HepG2 (cell line): ENCODE results near the gene KLRD1. TPM values are rescaled to one million over a fixed set of nuclear protein-coding genes. Genes with fewer than 3 reads are reported as not detected.

Experiments used
- ATAC-seq: fragments of 200-7000 bp; cut with Tn5 transposase; 3 replicates; pipeline ENCODE4 v1.9.1; 2020; ENCODE audit warnings: mild to moderate bottlenecking, moderate library complexity
- BruUV-seq: library from RNA; stranded (reverse); fragments of 400-500 nt; replicated peaks from 2 replicates; lab custom pipeline; 2021; lab: Mats Ljungman, UMichigan
- CTCF ChIA-PET: fragments of 300-600 bp; formaldehyde crosslinking; extraction: SDS; loops from one replicate; lab custom pipeline; 2021; ENCODE audit warnings: low total read pairs, inconsistent platforms, low intra/inter-chr PET ratio; lab: Yijun Ruan, JAX
- POLR2A ChIA-PET: fragments of 350-600 bp; sonication (Branson Sonifier 250); formaldehyde crosslinking; loops from one replicate; lab custom pipeline; 2020; ENCODE audit warnings: antibody characterized with exemption, inconsistent platforms; lab: Yijun Ruan, JAX
- DNase-seq: peaks from one replicate; pipeline ENCODE4 v3.0.0-alpha.2; 2015; ENCODE audit warnings: low spot score
- FAIRE-seq: peaks from 3 replicates; lab custom pipeline; 2011; peaks lifted over from hg19 to GRCh38; lab: Jason Lieb, UNC
- H2AFZ ChIP-seq: one replicate; pipeline ENCODE4 v1.6.1; 2011; ENCODE audit warnings: low read length, inconsistent platforms
- H3K27ac ChIP-seq: fragments of 300-600 bp; 3 replicates; pipeline ENCODE4 v1.8.0; 2011; ENCODE audit warnings: mixed run types, mild to moderate bottlenecking, mixed read lengths, low read length, inconsistent platforms; ENCODE audit not compliant: insufficient read depth; ENCODE audit errors: extremely low read length
- H3K27me3 ChIP-seq, 2 experiments: fragments of 200-600 bp in 1 of 2; 2 replicates in 1 of 2; 3 replicates in 1 of 2; pipeline versions ENCODE4 v1.6.0 to v1.8.0; 2011; ENCODE audit warnings: low read length in 2 of 2, mild to moderate bottlenecking in 2 of 2, moderate library complexity in 2 of 2, inconsistent platforms in 1 of 2; ENCODE audit not compliant: insufficient read depth in 2 of 2, control insufficient read depth in 1 of 2
- H3K36me3 ChIP-seq, 2 experiments: fragments of 200-600 bp in 1 of 2; replicated peaks in 1 of 2; 2 replicates in 1 of 2; 3 replicates in 1 of 2; pipeline versions ENCODE4 v1.5.1 to v1.8.0; 2011; ENCODE audit warnings: low read length in 2 of 2, inconsistent platforms in 1 of 2; ENCODE audit not compliant: insufficient read depth in 2 of 2, control insufficient read depth in 1 of 2
- H3K4me1 ChIP-seq: 2 replicates; pipeline ENCODE4 v1.5.1; 2012; ENCODE audit warnings: low read length, inconsistent platforms; ENCODE audit not compliant: insufficient read depth
- H3K4me2 ChIP-seq: 2 replicates; pipeline ENCODE4 v1.6.0; 2011; ENCODE audit warnings: low read depth, low read length, inconsistent platforms
- H3K4me3 ChIP-seq, 3 experiments: fragments of 200-600 bp in 1 of 3; sonication (generic), shearing (Covaris generic) in 1 of 3; replicated peaks in 1 of 3; 2 replicates each; pipeline ENCODE4 v1.5.1; 2011 to 2016; ENCODE audit warnings: low read length in 3 of 3, inconsistent platforms in 2 of 3, low read depth in 2 of 3, mild to moderate bottlenecking in 2 of 3, control low read depth in 1 of 3, mixed read lengths in 1 of 3; ENCODE audit not compliant: insufficient read depth in 1 of 3
- H3K79me2 ChIP-seq: one replicate; pipeline ENCODE4 v1.6.1; 2011; ENCODE audit warnings: low read length, inconsistent platforms; ENCODE audit not compliant: insufficient read depth
- H3K9ac ChIP-seq: 2 replicates; pipeline ENCODE4 v1.6.0; 2011; ENCODE audit warnings: mild to moderate bottlenecking, low read depth, low read length, inconsistent platforms; ENCODE audit not compliant: insufficient read depth
- H3K9me3 ChIP-seq: 2 replicates; pipeline ENCODE4 v1.5.1; 2012; ENCODE audit warnings: mild to moderate bottlenecking, low read length
- H4K20me1 ChIP-seq: 2 replicates; pipeline ENCODE4 v1.6.0; 2011; ENCODE audit warnings: inconsistent platforms, mild to moderate bottlenecking, low read length, moderate library complexity; ENCODE audit not compliant: insufficient read depth
- ETV6 ChIP-seq: sonication (generic); formaldehyde crosslinking; conservative IDR thresholded peaks from 2 replicates; pipeline ENCODE4 v1.4.0; 2020; ENCODE audit warnings: missing genetic modification reagents
- FOXC1 ChIP-seq: sonication (generic); formaldehyde crosslinking; IDR thresholded peaks from 2 replicates; pipeline ENCODE4 v1.8.0; 2022; ENCODE audit warnings: mild to moderate bottlenecking, missing genetic modification reagents, borderline replicate concordance
- NCOA1 ChIP-seq: sonication (generic); formaldehyde crosslinking; IDR thresholded peaks from 2 replicates; pipeline ENCODE4 v1.9.0; 2021; ENCODE audit warnings: missing genetic modification reagents
- NFE2L2 ChIP-seq: fragments of 150-350 bp; IDR thresholded peaks from 2 replicates; pipeline ENCODE4 v1.6.1; 2014; ENCODE audit warnings: low read length
- PCBP2 ChIP-seq: fragments of 200-400 bp; formaldehyde crosslinking; optimal IDR thresholded peaks from 2 replicates; pipeline ENCODE3; 2018; ENCODE audit warnings: low read length, low read depth; ENCODE audit not compliant: poor library complexity, severe bottlenecking
- ZNF44 ChIP-seq: sonication (generic); formaldehyde crosslinking; IDR thresholded peaks from 2 replicates; pipeline ENCODE4 v1.5.1; 2020; ENCODE audit warnings: mild to moderate bottlenecking, missing genetic modification reagents
- ZNF530 ChIP-seq: sonication (generic); formaldehyde crosslinking; IDR thresholded peaks from 2 replicates; pipeline ENCODE4 v1.5.0; 2020; ENCODE audit warnings: low read depth, mild to moderate bottlenecking, missing genetic modification reagents
- ZNF546 ChIP-seq: sonication (generic); formaldehyde crosslinking; conservative IDR thresholded peaks from 2 replicates; pipeline ENCODE4 v1.8.1; 2023; ENCODE audit warnings: mild to moderate bottlenecking, missing genetic modification reagents
- ZNF569 ChIP-seq: sonication (generic); formaldehyde crosslinking; IDR thresholded peaks from 2 replicates; pipeline ENCODE4 v1.5.0; 2020; ENCODE audit warnings: mild to moderate bottlenecking, missing genetic modification reagents, moderate library complexity, borderline replicate concordance
- WGBS: methylation state at CpG from one replicate; pipeline ENCODE4 v1.1.6; 2017; ENCODE audit warnings: low lambda C conversion rate; 5-methylcytosine and 5-hydroxymethylcytosine counted together
- in situ Hi-C: cut with HindIII; loops from 2 replicates; pipeline ENCODE4 v1.10.0; 2017; ENCODE audit warnings: low pct_unique_long_range_greater_than_20kb; ENCODE audit not compliant: extremely low pct_ligation_motif_present
- intact Hi-C: fragments of 100-400 bp; cut with micrococcal nuclease; formaldehyde crosslinking; loops from one replicate; pipeline ENCODE4 v1.10.0; 2022; ENCODE audit not compliant: unreplicated experiment
- polyA plus RNA-seq, 8 experiments: library from polyadenylated mRNA; depleted of rRNA in 3 of 8; stranded (reverse) in 7 of 8; unstranded in 1 of 8; fragments of >200 nt; fragmentation: Illumina TruSeq in 4 of 8; extraction: Trizol in 4 of 8; gene quantifications; 2 replicates each; pipeline versions ENCODE4 v1.2.1 to v1.2.3, GENCODE V29; 2011 to 2016; ENCODE audit warnings: low read depth in 4 of 8, missing spikeins in 1 of 8, mixed read lengths in 1 of 8; ENCODE audit not compliant: insufficient read depth in 1 of 8
- total RNA-seq, 5 experiments: library from RNA; depleted of rRNA; stranded (reverse); fragments of >200 nt; fragmentation: Illumina TruSeq; extraction: Trizol; gene quantifications; 2 replicates each; pipeline ENCODE4 v1.2.3, GENCODE V29; 2016; ENCODE audit warnings: low read depth in 1 of 5
- TF ChIP-seq, protein P1 (sequence below): IDR thresholded peaks from 2 replicates; pipeline ENCODE4 v1.6.1; 2016; ENCODE audit warnings: missing genetic modification reagents, missing compliant biosample characterization
- TF ChIP-seq, protein P2 (sequence below): sonication (generic); formaldehyde crosslinking; IDR thresholded peaks from 2 replicates; pipeline ENCODE4 v1.5.0; 2020; ENCODE audit warnings: mild to moderate bottlenecking, missing genetic modification reagents

Gene KLRD1
- total and polyA plus RNA-seq, 2 of the 13 experiments (the other 11 are each of a cell fraction or from before 2014, with no cell fraction given) = 0.01 TPM; not detected in 1

DNA sequence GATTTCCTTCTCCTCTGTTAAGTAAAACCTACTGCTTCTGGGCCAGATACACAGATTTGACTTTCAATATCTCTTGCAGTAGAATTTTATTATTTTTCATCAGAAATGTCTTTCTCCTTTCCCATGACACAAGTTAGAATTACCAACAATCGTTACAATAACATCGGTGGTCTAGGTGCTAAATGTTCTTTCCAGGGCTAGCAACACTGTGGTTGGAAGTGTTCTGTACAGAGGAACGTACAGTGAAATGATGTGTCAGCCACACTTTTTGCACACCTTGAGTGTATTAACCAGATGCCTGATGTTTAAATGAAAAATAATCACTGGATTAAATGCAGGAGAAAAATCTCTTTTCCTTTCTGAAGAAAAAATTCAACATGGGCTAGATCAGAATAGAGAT is 27.7 kb upstream of the KLRD1 start:
- Histone ChIP-seq H3K9me3 (no peaks in the 10 kb centered on the region), H3K4me2 (no peak overlapping the region), H2AFZ (no peak overlapping the region), H3K27me3 (no peaks in the 10 kb centered on the region), H3K79me2 (no peaks in the 10 kb centered on the region), H3K9ac (no peak overlapping the region), H4K20me1 (no peaks in the 10 kb centered on the region), H3K4me3 (no peak overlapping the region), H3K36me3 (no peaks in the 10 kb centered on the region), H3K27ac (no peak overlapping the region), H3K4me1 (no peaks in the 10 kb centered on the region)
- intact Hi-C loops (no loop called here), in situ Hi-C loops (no loop called here)
- no peak for FAIRE-seq
- ChIA-PET POLR2A (no interaction called here), CTCF (no interaction called here)
- BruUV-seq = no TSS peak
- no peak for DNase-seq
- 20% methylated on average over 3 of the region's 3 CpGs for WGBS
- no peak for ATAC-seq
- TF ChIP-seq, protein P1, sequence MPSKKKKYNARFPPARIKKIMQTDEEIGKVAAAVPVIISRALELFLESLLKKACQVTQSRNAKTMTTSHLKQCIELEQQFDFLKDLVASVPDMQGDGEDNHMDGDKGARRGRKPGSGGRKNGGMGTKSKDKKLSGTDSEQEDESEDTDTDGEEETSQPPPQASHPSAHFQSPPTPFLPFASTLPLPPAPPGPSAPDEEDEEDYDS (CRISPR knock-in tag) = no peak
- no peak for TF ChIP-seq FOXC1 (CRISPR knock-in tag)
- no peak for TF ChIP-seq PCBP2
- no peak for TF ChIP-seq ETV6 (CRISPR knock-in tag)
- TF ChIP-seq NCOA1 = no peak
- TF ChIP-seq ZNF569 (CRISPR knock-in tag) = no peak
- TF ChIP-seq, protein P2, sequence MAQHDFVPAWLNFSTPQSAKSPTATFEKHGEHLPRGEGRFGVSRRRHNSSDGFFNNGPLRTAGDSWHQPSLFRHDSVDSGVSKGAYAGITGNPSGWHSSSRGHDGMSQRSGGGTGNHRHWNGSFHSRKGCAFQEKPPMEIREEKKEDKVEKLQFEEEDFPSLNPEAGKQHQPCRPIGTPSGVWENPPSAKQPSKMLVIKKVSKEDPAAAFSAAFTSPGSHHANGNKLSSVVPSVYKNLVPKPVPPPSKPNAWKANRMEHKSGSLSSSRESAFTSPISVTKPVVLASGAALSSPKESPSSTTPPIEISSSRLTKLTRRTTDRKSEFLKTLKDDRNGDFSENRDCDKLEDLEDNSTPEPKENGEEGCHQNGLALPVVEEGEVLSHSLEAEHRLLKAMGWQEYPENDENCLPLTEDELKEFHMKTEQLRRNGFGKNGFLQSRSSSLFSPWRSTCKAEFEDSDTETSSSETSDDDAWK (CRISPR knock-in tag) = no peak
- TF ChIP-seq ZNF546 (CRISPR knock-in tag) = no peak
- TF ChIP-seq ZNF530 (CRISPR knock-in tag) = no peak
- TF ChIP-seq NFE2L2 = no peak
- no peak for TF ChIP-seq ZNF44 (CRISPR knock-in tag)
